HG02798 (cell line): ENCODE measurements around the gene ACAP3.
"Not testable (repeated sequence)": the region's sequence is repeated elsewhere in the genome, so short reads cannot be mapped to it uniquely, and the experiment has no call there.

Source experiments
- ATAC-seq: cut with Tn5 transposase; IDR thresholded peaks from one replicate; pipeline ENCODE4 v1.9.1; 2021; ENCODE audit warnings: mild to moderate bottlenecking; ENCODE audit not compliant: unreplicated experiment, poor library complexity

ACAP3 gene

GRCh38 chr1:1318131-1318652 is 10.5 kb upstream of the ACAP3 start:
- no peak for ATAC-seq

GRCh38 chr1:1317420-1317819 is 9.7 kb upstream of the ACAP3 start:
- no peak for ATAC-seq

GRCh38 chr1:1316199-1316598 is 8.5 kb upstream of the ACAP3 start:
- not testable (repeated sequence) for ATAC-seq

- ATAC-seq, result no peak
These were observed 7.8 kb upstream of the ACAP3 start for GRCh38 chr1:1315435-1315954.

- no peak for ATAC-seq
These were observed 7.1 kb upstream of the ACAP3 start for GRCh38 chr1:1314678-1315335.

DNA sequence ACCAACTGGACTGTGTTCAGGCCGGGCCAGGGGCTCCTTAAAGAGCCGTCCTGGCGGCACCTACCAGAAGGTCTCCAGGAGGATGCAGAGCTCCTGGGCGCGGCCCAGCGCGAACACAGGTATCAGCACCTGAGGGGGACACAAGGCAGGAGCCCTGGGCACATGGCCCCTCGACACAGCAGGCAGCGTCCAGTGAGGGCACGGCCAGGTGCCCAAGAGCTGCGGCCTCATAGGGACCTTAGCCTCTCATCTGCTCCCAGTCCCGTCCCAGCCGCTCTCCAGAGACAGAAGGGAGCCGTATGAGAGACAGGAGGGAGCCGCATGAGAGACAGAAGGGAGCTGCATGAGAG is 6.5 kb upstream of the ACAP3 start:
- ATAC-seq, result no peak

DNA sequence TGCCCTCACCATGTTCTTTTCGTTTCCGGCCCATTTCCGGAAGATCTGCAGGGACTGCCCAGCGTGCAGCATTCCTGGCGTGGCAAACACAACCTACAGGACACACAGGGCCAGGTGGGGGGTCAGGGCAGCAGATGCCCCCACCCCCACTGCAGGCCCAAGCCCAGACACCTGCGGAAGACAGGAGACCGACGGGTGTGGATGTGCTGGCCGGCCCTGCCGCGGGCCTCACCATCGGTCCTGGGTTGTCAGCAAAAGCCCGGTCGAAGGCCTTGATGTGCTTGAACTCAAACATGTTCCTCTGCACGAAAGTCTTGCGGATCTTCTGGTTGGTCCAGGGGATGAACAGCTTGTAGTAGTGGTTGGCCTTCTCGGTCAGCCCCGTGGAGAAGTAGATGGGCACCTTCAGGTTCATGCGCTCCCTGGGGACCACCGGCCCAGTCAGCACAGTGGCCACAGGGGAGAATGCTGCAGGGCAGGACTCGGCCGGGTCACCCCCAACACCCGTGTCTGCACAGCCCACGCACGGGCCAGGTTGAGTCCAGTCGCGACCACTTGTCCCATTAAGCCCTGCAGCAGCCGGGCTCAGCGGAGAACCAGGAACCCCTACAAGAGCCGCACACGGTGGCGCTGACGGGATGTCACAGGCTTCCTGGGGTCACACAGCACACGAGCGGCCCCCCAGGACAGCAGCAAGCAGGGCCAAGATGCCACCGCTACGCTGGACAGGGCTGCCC is 5.9 kb upstream of the ACAP3 start:
- no peak for ATAC-seq

DNA sequence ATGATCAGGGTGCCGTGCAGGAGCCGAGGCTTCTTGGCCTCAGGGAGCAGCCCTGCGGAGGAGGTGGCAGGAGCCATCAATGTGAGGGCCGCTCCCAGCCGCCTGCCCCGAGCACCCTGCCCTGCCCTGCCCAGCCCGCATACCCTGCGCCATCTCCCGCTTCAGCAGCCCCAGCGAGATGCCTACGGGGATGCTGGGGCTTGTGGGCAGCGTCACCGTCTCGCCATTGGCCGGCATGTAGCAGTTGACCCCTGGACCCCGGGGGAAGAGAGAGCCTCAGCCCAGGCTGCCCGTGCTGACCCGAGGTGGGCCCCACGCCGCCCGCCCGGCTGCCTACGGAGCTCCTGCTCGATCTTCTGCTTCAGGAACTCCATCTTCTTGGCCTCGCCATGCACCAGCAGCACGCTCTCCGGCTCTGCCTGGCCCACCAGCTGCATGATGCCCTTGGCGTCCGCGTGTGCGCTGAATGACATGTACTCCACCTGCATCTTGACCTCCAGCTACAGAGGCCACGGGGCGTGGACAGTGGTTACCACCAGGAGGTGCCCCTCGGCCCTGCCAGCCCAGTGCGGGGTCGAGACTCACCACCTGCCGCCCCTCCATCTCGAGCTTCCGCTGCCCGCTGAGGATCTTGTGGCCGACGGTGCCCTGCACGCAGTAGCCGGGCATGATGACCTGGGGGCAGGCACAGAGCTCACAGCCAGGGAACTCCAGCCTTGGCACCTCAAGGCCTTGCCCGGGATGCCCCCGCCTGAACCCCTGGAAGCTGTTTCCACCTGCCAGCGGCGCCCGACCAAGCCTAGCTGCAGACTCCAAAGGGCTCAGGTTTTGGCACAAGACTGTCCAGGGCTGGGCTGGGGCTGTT is 5.0 kb upstream of the ACAP3 start:
- no peak for ATAC-seq

DNA sequence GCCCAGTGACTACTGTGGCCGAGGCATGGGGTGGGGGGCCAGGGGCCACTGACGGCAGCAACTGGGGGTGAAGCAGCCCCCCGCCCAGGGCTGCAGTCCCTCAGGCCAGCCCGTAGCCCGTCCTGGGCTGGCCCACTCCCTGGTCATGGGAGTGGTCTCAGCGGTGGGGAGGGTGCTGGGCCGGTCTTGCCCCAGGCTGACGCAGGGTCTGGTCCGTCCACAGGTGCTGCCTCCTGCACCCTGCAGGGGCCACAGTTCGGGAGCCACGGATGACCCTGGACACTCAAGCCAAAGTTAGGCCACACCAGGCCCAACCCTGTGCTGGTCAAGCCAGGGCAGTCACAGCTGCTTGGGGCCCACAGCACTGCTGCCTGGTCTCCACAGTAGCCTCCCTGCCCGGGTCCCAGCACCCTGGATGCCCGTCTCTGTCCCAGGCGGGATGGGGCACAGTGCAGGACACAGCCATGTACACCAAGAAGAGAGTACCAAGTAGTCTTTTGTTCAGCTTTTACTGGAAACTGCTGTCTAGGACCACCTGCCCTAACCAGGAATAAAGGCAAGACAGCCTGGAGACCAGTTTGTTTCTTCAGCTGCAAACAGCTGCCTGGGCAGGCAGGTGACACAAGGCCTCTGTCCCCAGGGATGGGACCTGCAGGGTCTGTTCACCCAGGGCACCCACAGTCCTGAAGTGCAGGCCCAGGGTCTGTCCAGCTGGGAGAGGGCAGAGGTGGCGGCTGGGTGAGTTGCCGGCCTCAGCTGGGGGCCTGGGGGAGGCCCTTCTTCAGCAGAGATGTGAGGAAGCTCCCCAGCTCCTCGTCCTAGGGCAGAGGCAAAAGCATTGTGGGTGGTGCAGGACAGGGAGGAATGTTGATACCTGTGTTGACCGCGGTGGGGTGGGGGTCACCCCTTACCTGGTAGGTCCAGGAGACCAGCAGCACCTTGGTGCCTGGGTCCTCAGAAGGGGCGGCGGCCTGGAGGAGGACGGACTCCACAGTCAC is 3.7 kb upstream of the ACAP3 start:
- no peak for ATAC-seq

DNA sequence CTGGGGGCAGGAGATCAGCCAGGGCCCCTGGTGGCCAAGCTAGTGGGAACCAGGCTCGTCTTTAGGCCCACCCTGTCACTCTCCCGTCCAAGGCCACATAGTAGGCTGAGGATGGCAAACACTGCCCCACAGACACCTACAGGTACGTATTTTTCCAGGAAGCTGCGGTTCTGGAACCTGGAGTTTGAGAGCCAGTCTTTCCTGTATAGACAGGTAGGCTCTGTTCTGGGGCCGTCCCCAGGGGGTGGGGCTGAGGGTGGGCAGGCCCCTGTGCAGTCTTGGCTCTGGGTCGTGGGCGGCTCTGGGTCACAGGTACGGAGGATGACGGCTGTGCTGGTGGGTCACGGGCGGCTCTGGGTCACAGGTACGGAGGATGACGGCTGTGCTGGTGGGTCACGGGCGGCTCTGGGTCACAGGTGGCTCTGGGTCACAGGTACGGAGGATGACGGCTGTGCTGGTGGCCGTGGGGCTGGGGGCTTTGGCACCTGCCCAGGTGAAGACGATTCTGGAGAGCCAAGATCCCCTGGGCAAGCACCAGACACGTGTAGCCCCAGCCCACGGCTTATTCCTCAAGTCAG is 2.8 kb upstream of the ACAP3 start:
- ATAC-seq, result no peak

- ATAC-seq, result no peak
These were observed 2.3 kb upstream of the ACAP3 start for GRCh38 chr1:1310109-1310385.

DNA sequence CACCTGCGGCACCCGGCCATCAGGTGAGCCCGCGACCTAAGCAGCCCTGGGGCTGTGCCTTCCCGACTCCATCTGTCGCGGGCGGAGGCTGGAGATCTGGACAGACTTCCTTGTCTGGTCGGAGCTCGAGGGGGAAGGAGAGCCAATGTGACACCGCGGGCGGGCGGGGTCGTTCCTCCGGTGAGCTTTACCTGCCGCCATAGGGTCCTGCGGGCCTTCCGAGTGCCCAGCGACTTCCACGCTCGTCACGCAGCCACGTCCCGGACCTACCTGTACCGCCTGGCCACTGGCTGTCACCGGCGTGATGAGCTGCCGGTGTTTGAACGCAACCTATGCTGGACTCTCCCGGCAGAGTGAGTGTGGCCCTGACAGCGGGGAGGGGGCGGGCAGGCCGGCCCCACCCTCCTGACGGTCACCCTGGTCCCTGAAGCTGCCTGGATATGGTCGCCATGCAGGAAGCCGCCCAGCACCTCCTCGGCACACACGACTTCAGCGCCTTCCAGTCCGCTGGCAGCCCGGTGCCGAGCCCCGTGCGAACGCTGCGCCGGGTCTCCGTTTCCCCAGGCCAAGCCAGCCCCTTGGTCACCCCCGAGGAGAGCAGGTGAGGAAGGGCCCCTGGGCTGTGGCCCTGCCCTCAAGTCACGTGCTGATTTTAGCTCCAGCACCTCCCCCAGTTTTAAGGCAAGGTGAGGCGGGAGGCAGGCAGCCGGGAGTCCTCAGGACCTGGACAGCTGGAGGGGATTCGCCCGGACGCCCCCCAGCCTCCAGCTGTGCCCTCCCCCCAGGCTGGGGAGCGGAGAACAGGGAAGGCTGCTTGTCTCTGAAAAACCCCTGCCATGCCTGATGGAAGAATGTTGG is 1.8 kb upstream of the ACAP3 start:
- no peak for ATAC-seq

DNA sequence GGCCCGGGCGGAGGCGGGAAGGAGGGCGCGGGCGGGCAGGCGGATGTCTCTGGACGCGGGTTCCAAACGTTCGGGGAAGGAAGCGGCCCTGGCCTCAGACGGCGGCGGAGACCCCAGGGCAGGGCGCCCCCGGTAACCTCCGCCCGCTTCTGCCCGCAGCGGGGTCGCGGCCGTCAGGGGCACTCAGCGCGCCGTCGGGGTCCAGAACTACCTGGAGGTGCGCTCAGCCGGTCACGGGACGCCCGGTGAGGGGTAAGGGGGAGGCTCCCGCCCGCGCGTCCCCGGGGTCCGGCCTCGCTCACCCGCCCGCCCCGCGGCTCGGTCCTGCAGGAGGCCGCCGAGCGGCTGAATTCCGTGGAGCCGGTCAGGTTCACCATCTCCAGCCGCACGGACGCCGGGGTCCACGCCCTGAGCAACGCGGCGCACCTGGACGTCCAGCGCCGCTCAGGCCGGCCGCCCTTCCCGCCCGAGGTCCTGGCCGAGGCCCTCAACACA is 1.1 kb upstream of the ACAP3 start:
- no peak for ATAC-seq

DNA sequence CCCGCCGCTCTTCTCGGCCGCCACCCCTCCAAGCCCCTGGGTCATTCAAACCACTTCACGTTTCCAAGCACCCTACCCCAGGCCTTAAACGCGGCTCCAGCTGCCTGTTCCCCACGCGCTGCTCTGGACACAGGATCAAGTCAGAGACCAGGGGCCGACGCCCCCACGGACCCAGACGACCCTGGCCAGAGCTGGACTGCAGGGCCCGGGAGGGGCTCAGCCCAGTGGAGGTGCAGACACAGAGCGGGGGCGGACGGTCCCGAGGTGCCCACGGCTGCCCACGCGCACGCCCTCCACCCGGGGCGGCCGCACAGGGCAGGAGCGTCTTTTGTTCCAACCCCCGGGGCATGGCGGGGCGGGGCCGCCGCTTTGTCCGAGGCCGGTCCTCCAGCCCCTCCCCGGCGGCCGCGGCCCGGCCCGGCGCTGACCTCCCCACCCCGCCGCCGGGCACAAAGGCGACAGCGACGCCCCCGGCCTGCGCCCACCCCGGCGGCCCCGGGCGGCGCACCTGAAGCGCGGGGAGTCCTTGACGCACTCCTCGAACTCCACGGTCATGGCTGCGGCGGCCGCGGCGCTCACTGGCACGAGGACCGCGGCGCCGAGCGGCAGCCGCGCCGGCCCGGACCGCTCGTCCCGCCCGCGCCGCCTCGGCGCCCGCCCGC is 338 bp downstream of the ACAP3 start:
- peak; percentile 6 for ATAC-seq

DNA sequence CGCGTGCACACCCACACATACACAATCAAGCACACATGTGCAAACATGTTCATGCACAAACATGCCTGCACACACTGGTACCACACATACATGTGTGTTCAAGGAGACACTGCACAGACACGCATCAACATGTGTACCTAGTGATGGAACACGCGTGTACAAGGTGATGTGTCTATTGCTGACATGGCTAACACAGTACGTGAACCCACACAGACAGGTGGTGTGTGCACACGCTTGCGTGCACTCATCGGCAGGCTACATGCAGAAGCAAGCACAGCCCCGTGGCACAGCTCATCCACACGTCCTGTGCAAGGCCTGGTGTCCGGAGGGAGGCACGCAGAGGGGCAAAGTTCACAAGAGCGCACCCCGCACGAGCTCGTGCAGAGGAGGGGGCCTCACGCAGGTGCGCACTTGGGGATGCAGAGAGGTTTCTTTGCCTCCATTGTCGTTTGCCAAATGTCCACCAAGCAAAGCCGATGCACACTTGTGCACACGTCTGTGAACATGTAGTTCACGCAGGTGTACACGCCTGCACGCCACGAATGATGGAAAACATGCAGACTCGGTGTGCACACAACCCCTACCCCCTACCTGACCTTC is 969 bp downstream of the ACAP3 start:
- no peak for ATAC-seq

- no peak for ATAC-seq
These were observed 1.6 kb downstream of the ACAP3 start for GRCh38 chr1:1306070-1306660.
